SK-N-SH treated with all-trans-retinoic acid at 6 μM for 48 hours (cell line): Measurements from ENCODE around the gene FAM20C.

Source experiments
- ATAC-seq: fragments of 200-7000 bp; cut with Tn5 transposase; 3 replicates; pipeline ENCODE4 v1.9.1; 2020; ENCODE audit warnings: mild to moderate bottlenecking, moderate library complexity
- ARNTL ChIP-seq: fragments of 450-650 bp; formaldehyde crosslinking; IDR thresholded peaks from 2 replicates; pipeline ENCODE4 v1.5.0; 2020; ENCODE audit warnings: low read depth, mild to moderate bottlenecking, moderate library complexity, borderline replicate concordance
- BACH2 ChIP-seq: fragments of 250-450 bp; sonication (Bioruptor Pico); IDR thresholded peaks from 2 replicates; pipeline ENCODE4 v1.9.0; 2021; ENCODE audit warnings: mild to moderate bottlenecking, borderline replicate concordance
- CREB5 ChIP-seq: fragments of 250-450 bp; sonication (Bioruptor Pico); IDR thresholded peaks from 2 replicates; pipeline ENCODE4 v1.5.1; 2020; ENCODE audit warnings: low read depth, mild to moderate bottlenecking, moderate library complexity
- CSDC2 ChIP-seq: fragments of 250-450 bp; sonication (Bioruptor Pico); IDR thresholded peaks from 2 replicates; pipeline ENCODE4 v1.5.0; 2020; ENCODE audit warnings: mild to moderate bottlenecking, moderate library complexity
- CSRNP3 ChIP-seq: fragments of 250-450 bp; sonication (Bioruptor Pico); IDR thresholded peaks from 2 replicates; pipeline ENCODE4 v1.5.1; 2021; ENCODE audit warnings: mild to moderate bottlenecking, moderate library complexity
- ESRRG ChIP-seq: fragments of 250-450 bp; sonication (Bioruptor Pico); IDR thresholded peaks from 2 replicates; pipeline ENCODE4 v1.6.1; 2021; ENCODE audit warnings: mild to moderate bottlenecking
- GLIS3 ChIP-seq: fragments of 250-450 bp; sonication (Bioruptor Pico); IDR thresholded peaks from 2 replicates; pipeline ENCODE4 v1.5.0; 2020; ENCODE audit warnings: mild to moderate bottlenecking, moderate library complexity
- ISL1 ChIP-seq: fragments of 250-450 bp; sonication (Bioruptor Pico); IDR thresholded peaks from 2 replicates; pipeline ENCODE4 v2.1.2; 2022; ENCODE audit warnings: mild to moderate bottlenecking, moderate library complexity
- PATZ1 ChIP-seq: fragments of 250-450 bp; sonication (Bioruptor Pico); IDR thresholded peaks from 2 replicates; pipeline ENCODE4 v1.8.0; 2020; ENCODE audit warnings: mild to moderate bottlenecking, moderate library complexity, borderline replicate concordance
- RARB ChIP-seq: fragments of 250-450 bp; sonication (Bioruptor Pico); IDR thresholded peaks from 2 replicates; pipeline ENCODE4 v1.8.0; 2021; ENCODE audit warnings: mild to moderate bottlenecking, moderate library complexity
- TCF4 ChIP-seq: fragments of 250-450 bp; sonication (Bioruptor Pico); IDR thresholded peaks from 2 replicates; pipeline ENCODE4 v1.8.0; 2021; ENCODE audit warnings: mild to moderate bottlenecking, moderate library complexity, borderline replicate concordance
- TSHZ2 ChIP-seq: fragments of 250-450 bp; sonication (Bioruptor Pico); IDR thresholded peaks from 2 replicates; pipeline ENCODE4 v1.5.0; 2020; ENCODE audit warnings: mild to moderate bottlenecking, moderate library complexity
- ZC3H10 ChIP-seq: fragments of 250-450 bp; sonication (Bioruptor Pico); IDR thresholded peaks from 2 replicates; pipeline ENCODE4 v1.5.1; 2021; ENCODE audit warnings: mild to moderate bottlenecking, moderate library complexity
- ZFP3 ChIP-seq: fragments of 250-450 bp; sonication (Bioruptor Pico); IDR thresholded peaks from 2 replicates; pipeline ENCODE4 v1.5.0; 2020; ENCODE audit warnings: mild to moderate bottlenecking, moderate library complexity
- ZFP30 ChIP-seq: fragments of 450-650 bp; formaldehyde crosslinking; IDR thresholded peaks from 2 replicates; pipeline ENCODE4 v1.5.0; 2022; ENCODE audit warnings: mild to moderate bottlenecking, moderate library complexity
- ZNF565 ChIP-seq: fragments of 450-650 bp; formaldehyde crosslinking; conservative IDR thresholded peaks from 2 replicates; pipeline ENCODE4 v1.5.0; 2020; ENCODE audit warnings: low read depth, mild to moderate bottlenecking, moderate library complexity
- ZNF70 ChIP-seq: fragments of 450-650 bp; formaldehyde crosslinking; IDR thresholded peaks from 2 replicates; pipeline ENCODE4 v1.5.0; 2020; ENCODE audit warnings: mild to moderate bottlenecking, moderate library complexity
- ZNF8 ChIP-seq: fragments of 450-650 bp; formaldehyde crosslinking; IDR thresholded peaks from 2 replicates; pipeline ENCODE4 v1.5.0; 2020; ENCODE audit warnings: mild to moderate bottlenecking, moderate library complexity

Gene FAM20C

GRCh38 chr7:251446-252175 lies 59.2 kb downstream of the FAM20C start:
- no peak for TF ChIP-seq RARB
- no peak for TF ChIP-seq TCF4 (CRISPR knock-in tag)
- TF ChIP-seq GLIS3 (CRISPR knock-in tag): no peak
- TF ChIP-seq, all 23 proteins: peak for 0
- no peak for ATAC-seq

GRCh38 chr7:252216-252965 lies 60.0 kb downstream of the FAM20C start:
- ATAC-seq: no peak
- no peak for TF ChIP-seq CREB5

- ATAC-seq: no peak
- TF ChIP-seq BACH2 (no peak), TSHZ2 (no peak), ESRRG (CRISPR knock-in tag) (no peak), ZFP30 (CRISPR knock-in tag) (no peak)
Observed at GRCh38 chr7:252981-253380, 60.6 kb downstream of the FAM20C start.

GRCh38 chr7:253581-254336 lies 61.4 kb downstream of the FAM20C start:
- no peak for ATAC-seq
- no peak for TF ChIP-seq ISL1 (CRISPR knock-in tag)
- TF ChIP-seq ZFP3 (CRISPR knock-in tag): no peak
- no peak for TF ChIP-seq CSDC2 (CRISPR knock-in tag)
- no peak for TF ChIP-seq ZNF70 (CRISPR knock-in tag)

GRCh38 chr7:254337-255037 lies 62.1 kb downstream of the FAM20C start:
- no peak for ATAC-seq
- TF ChIP-seq CSRNP3 (CRISPR knock-in tag) (no peak), ZNF70 (CRISPR knock-in tag) (no peak), CREB5 (no peak), GLIS3 (CRISPR knock-in tag) (no peak), PATZ1 (CRISPR knock-in tag) (no peak), ZNF565 (CRISPR knock-in tag) (no peak), ZC3H10 (no peak), ZNF8 (CRISPR knock-in tag) (no peak), ARNTL (CRISPR knock-in tag) (no peak)
